Uterus (tissue), 2 donors: ENCODE measurements around the gene OR52K1.
"Not testable (repeated sequence)": the region's sequence is repeated elsewhere in the genome, so short reads cannot be mapped to it uniquely, and the experiment has no call there.

Experiments
- CTCF ChIP-seq, 4 experiments: fragments of 200-600 bp in 2 of 4; fragments of 450-650 bp in 2 of 4; sonication (generic) in 2 of 4; IDR thresholded peaks; one replicate each; pipeline ENCODE4 v1.5.1; 2016 to 2019; ENCODE audit warnings: antibody characterized with exemption in 4 of 4, mild to moderate bottlenecking in 2 of 4, moderate library complexity in 1 of 4
- POLR2A ChIP-seq, 2 donors: fragments of 450-650 bp; IDR thresholded peaks; one replicate each; pipeline ENCODE4 v1.6.1; 2016; ENCODE audit warnings: antibody characterized with exemption in 2 of 2, mild to moderate bottlenecking in 1 of 2, moderate library complexity in 1 of 2

GRCh38 chr11:4491405-4491804 lies 9.0 kb downstream of the OR52K1 start:
- TF ChIP-seq CTCF, POLR2A (IDR thresholded peaks at IDR 0.05): not testable (repeated sequence)
